Stimulated activated CD4-positive, alpha-beta T cell treated with anti-CD3 and anti-CD28 coated beads, Interleukin-15, amount 100 ng/mL, for 48 hours (primary cell): Measurements from ENCODE around the gene SUMF2.
"Not testable (repeated sequence)": the region's sequence is repeated elsewhere in the genome, so short reads cannot be mapped to it uniquely, and the experiment has no call there.

Experiments
- DNase-seq, 2 donors: peaks; one replicate each; pipeline ENCODE4 v3.0.0-alpha.2; 2020; ENCODE audit warnings: low read depth in 2 of 2

SUMF2 gene

GRCh38 chr7:56063882-56064625 is at the start of gene SUMF2:
Gene SUMF2, plus strand, starts transcription at chr7:56064286. Its CDS starts 26 bp downstream, at chr7:56064312.
- DNase-seq: peak; percentile 75 to 87

DNA sequence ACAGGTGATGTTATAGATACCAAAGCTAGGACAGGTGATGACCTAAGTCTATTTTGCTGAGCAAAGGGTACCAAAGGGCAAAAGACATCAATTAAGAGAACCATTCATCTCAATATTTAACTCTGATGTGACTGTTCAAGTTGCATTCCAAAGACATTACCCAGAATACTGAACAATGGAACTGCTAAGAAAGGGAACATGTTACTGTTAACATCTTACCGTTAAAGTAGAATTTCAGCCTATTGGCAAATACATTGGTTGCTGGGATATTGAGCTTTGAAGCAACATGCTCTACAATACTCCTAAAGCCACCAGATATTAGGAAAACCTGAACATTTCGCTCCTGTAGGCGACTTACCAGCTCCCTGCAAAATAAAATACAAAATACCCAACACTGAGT is 47.1 kb upstream of the SUMF2 start:
- DNase-seq: not testable (repeated sequence)

DNA sequence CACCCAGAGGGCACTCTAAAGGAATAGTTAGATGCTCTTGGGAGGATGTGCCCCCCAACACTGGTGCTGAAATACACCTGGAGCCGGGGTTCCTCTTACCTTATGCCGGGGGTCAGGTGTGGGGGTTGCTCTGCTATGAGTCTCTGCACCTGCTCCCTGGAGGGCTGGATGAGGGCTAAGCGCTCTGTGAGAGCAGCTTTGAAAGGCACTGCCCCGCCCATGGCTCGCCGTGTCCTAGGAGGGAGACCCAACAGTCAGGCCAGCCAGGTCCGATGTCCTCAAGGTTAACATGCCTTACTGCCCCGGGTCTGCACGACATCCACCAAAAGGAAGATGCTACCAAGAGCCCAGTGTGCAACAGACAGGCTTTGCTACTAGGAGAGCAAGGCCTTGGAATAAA is 44.6 kb upstream of the SUMF2 start:
- no peak for DNase-seq

- no peak for DNase-seq
Measured at GRCh38 chr7:56023500-56023899, 40.6 kb upstream of the SUMF2 start.

DNA sequence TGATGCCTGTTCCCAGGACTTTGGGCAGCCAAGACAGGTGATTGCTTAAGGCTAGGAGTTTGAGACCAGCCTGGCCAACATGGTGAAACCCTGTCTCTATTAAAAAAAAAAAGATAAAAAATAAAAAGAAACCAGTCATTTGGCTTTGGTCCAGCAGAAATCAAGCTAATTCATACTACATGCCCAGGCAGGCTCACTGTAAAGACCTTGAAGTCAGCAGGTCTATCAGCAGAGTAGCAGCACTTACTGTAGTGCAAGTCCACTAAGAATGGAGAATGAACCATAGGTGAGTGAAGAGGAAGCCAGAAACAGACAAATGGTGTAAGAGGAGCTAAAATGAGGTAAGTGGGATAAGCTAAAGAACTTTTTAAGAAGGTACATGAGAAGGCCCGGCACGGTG is 37.5 kb upstream of the SUMF2 start:
- DNase-seq: no peak

DNA sequence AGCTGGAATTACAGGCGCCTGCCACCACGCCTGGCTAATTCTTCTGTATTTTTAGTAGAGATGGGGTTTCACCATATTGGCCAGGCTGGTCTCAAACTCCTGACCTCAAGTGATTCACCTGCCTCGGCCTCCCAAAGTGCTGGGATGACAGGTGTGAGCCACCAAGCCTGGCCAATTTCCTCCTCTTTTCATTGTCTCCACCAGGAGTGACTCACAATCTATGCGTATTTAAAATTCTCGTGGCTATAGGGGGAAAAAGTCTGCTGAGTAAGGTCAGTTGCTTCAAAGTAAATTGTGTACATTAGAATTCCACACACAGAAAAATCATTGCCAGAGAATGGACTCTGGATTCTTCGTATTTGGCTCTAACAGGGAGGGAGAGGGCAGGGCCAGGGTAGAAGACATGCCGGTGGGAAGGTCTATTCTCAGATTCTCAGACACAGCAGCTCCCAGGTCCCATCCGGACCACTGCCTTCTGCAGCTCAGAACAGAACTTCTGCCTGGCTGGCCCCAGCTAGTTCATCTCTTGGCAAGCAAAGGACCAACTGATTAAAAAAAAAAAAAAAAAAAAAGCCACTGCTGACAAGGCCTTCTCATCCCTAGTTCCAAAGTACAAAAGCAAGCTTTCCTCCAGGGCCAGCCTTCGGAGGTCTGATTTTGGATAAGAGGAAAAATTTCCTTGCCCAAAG is 35.0 kb upstream of the SUMF2 start:
- no peak for DNase-seq

DNA sequence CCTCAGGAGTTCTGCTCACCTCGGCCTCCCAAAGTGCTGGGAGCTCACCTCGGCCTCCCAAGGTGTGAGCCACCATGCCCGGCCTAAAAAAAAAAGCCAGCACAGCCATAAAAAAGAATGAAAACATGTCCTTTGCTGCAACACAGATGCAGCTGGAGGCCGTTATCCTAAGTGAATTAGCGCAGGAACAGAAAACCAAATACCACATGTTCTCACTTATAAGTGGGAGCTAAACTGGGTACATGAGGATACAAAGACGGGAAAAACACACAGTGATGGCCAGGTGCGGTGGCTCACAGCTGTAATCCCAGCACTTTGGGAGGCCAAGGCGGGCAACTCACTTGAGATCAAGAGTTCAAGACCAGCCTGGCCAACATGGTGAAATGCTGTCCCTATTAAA is 33.7 kb upstream of the SUMF2 start:
- DNase-seq: no peak

GRCh38 chr7:56031556-56031955 is 32.5 kb upstream of the SUMF2 start:
- DNase-seq: not testable (repeated sequence)

- DNase-seq: not testable (repeated sequence)
Measured at GRCh38 chr7:56032578-56032977, 31.5 kb upstream of the SUMF2 start.

DNA sequence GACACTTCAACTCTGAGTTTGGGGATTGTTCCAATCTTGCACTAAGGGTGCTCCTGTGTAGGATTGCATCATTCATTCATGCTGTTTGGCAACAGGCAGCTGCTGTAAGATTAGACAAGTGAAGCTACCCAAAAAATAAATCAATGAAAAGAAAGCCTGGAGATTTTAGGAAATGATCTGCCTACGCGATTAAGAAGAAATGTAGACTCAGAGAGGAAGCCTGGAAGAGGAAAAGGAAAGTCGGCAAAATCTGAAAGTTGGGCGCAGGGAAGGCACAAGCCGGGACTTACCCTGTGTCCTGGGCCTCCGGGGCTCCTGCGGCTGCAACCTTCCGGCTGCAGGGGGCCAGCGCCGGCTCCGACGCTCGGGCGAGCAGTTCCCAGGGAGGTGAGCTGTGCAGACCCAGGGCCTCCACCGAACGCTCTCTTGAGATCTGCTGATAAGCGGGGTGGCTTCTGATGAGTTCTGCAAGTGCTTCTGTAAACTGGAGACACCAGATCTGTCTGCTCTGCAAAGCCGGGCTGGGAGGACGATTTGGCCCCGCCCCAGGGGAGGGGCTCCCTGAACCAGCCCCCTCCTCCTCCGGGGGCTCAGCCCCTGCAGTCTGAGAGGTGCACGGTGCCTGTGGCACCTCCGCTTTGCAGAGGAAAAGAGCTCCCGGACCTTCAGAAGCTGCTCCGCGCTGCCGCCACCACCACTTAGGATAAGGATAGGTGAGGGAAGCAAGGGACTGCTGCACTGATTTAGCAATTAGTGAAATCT is 30.2 kb upstream of the SUMF2 start:
- peak; percentile 43 to 52 for DNase-seq

- DNase-seq: no peak
Measured at GRCh38 chr7:56040730-56041129, 23.4 kb upstream of the SUMF2 start.

DNA sequence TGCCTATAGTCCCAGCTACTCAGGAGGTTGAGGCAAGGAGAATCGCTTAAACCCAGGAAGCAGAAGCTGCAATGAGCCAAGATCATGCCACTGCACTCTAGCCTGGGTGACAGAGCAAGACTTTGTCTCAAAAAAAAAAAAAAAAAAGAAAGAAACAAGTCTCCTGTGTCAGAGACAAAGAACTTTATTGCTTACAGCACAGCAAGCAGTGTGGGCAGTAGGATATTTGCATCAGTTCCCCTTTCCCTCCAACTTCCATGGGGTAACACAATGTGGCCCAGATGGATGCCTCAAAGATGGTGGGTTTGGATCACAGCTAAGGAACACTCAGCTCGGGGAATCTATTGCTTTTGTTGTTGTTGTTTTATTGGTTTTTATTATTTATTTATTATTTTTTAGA is 18.3 kb upstream of the SUMF2 start:
- not testable (repeated sequence) for DNase-seq

- DNase-seq: no peak
Measured at GRCh38 chr7:56046721-56047445, 17.2 kb upstream of the SUMF2 start.

GRCh38 chr7:56047446-56048116 is 16.5 kb upstream of the SUMF2 start:
- DNase-seq: not testable (repeated sequence)

DNA sequence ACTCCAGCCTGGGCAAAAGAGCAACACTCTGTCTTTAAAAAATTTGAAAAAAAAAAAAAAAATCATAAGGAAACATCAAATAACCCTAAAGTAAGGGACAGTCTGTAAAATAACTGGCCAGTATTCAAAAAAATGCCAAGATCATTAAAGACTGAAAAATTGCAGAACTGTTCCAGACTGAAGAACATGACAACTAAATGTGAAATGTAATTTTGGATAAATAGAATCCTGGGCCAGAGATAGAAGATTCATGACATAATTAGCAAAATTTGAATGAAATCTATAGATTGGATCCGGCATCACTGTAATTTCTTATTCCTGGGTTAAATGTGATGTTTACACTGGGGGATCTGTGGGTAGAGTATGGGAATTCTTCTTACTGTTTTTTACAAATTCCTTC is 15.8 kb upstream of the SUMF2 start:
- DNase-seq: no peak

GRCh38 chr7:56048763-56049162 is 15.3 kb upstream of the SUMF2 start:
- DNase-seq: not testable (repeated sequence)

- DNase-seq: no peak
Measured at GRCh38 chr7:56051053-56051338, 13.1 kb upstream of the SUMF2 start.

DNA sequence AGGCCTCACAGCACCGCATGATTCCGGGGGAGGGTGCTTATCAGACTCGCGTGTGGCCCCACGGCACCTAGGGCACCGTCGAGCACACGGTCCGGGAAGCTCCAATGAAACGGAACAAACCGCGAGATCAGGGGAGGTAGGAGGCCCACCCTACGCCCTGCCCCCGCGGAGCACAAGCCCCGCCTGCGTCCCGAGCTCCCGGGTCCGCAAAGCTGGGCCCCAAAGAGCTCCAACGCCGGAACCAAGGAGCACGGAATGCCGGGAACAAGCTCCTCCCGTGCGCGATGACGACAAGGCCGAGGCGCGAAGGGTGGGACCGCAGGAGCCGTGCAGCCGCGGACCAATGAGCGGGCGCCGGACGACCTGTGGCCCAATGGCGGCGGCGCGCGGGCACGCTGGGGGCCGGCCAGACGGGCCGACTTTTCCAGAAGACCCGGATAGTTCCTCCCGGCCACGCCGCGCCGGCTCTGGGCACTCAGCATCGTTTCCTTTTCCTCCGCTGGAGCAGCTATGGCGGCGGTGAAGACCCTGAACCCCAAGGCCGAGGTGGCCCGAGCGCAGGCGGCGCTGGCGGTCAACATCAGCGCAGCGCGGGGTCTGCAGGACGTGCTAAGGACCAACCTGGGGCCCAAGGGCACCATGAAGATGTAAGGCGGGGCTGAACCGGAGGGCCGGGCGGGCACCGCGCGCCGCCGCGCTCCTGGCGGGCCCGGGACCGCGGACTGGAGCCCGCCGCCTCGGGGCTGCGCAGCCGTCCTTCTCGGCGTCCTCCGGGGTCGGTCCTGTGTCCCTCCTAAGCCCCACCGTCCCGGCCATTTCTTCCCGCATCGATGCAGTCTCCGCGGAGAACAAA is 12.5 kb upstream of the SUMF2 start, which contains the start of the genes CCT6A and PSPH:
TSS of gene CCT6A (plus strand) at position 427 of the 853 bp plus-strand sequence. CDS start at position 511, 84 bp downstream.
TSS of gene PSPH (minus strand) at position 106 of the 853 bp plus-strand sequence. CDS start 30,232 bp downstream, outside the sequence.
- peak; percentile 86 to 89 for DNase-seq

GRCh38 chr7:56053379-56053778 is 10.7 kb upstream of the SUMF2 start:
- no peak for DNase-seq

- no peak for DNase-seq
Measured at GRCh38 chr7:56053993-56054392, 10.1 kb upstream of the SUMF2 start.
